Activated CD4-positive, alpha-beta T cell treated with anti-CD3 and anti-CD28 coated beads, Interleukin-10, Interleukin-2, amounts not matched to agents 100 ng/mL and 50 ng/mL, durations not matched to agents 16 hours and 8 hours (primary cell): ENCODE measurements around the gene CLEC2D.
"Not testable (repeated sequence)": the region's sequence is repeated elsewhere in the genome, so short reads cannot be mapped to it uniquely, and the experiment has no call there.

ENCODE experiments used
- DNase-seq: peaks from one replicate; pipeline ENCODE4 v3.0.0-alpha.2; 2020

CLEC2D gene

DNA sequence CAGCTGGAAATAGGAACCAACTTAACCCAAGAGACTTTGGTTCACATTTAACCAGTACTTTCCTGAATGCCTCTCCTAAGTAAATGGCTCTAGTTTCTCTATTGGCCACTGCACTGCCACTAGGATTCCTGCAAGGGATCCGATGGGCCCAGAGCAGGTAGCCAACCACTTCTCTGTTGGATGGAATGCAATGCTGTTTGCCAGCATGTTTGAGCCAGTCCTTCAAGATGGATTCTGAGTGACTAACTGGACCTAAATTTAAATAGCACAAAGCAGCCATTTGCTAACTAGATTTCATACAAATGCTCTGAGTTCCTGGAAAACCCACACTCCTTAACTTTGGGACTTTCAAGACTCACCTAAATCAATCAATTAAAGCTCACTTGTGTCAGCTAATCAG lies 9.5 kb upstream of the CLEC2D start:
- DNase-seq, result no peak

DNA sequence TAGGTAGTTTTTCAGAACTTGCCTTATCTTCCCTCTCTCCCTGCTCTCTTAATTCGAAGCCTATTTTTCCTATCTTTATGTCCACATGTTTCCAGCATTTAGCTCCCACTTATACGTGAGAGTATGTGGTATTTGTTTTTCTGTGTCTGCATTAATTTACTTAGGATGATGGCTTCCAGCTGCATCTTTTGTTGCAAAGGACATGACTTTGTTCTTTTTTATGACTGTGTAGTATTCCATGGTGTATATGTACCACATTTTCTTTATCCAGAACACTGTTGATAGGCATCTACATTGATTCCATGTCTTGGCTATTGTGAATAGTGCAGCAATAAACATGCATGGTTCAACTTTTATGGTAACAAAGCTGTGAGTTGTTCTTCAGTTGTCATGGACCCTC lies 7.8 kb upstream of the CLEC2D start:
- DNase-seq, result no peak

DNA sequence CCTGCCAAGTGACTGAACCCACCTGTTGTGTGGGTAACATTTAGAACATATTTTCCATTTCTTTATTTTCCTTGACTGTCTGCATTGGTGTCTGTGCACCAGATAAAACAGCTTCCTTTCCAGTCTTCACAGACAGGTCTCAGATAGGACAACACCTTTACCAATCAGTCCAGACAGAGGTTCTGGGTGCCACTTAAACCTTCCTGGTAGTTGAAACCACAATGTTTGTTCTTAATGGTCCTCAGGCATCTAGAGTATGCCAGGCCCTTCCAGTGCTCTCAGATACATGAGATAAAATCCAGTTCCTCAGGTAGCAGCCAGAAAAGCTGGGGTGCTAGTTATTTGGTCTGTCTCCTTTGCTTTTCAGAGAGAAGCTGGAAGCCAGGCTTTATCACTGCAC lies 7.0 kb upstream of the CLEC2D start:
- DNase-seq, result no peak

DNA sequence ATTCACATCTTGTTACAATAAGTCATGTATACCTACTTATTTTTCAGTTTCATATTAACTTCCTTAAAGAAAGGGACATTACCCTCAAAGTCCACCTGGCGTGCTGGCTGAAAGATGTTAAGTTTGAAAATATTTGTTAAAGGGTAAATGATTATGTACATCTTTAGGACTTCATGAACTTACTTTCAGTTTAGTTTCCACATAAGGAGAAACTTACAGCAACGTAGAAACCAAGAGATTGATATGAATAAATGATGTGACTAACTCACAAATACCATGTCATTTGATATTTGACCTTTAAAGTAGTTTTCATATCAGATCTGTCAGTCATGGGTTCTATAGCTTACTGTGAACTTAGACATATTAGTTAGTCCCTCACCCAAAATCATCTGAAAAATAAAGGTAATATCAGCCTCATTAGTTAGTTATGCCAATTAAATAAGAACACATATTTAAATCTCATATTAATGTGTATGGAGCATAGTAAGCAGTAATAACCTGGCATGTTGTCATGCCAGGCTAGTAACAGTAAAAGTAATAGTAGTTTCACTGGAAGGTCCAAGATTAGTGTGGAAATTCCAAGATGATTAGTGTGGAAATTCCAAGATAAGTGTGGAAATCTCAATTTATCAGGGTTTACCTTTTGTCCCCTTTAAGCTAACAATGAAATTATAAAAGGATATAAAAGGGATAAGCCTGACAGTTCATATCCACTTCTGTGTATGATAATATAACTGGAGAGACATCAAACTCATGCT lies 1.9 kb upstream of the CLEC2D start:
- peak; percentile 66 for DNase-seq

DNA sequence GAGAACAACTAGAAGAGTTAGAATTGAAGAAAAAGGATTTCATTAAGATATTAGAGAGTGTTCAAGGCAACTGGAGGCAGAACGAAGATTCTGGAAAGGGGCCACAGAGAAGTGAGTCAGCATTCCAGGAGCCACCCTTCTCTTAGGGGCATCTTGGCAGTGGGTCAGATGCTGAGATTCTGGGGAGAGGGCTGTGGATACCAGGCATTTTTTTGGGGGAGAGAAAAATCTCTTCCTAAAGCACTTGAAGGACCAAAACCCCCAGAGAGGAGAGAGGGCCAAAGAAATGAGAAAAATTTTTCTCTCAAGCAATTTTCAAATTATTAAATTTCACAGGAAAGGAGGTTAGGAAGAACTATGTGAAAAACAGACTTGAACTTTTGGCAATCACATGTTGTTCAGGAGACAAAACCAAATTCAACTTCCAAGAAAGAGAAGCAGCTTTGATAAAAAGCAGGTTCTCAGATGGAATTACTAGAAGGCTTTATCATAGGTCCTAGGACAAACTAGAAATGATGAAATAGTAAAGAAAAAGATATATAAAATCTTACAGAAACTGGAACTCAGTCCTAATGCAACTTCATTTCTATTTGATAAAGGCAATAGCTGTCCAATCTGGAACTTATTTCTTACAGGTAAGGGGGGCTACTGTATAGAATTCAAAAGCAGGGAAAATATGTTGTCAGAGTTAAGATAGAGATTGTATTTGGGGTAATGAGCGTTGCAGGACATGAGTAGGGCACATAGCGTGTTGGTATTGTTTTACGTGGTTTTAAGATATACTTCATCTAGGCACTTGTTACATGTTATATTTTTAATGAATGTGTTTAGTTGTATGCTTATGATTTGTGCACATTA lies 1.1 kb upstream of the CLEC2D start:
- peak; percentile 31 for DNase-seq

DNA sequence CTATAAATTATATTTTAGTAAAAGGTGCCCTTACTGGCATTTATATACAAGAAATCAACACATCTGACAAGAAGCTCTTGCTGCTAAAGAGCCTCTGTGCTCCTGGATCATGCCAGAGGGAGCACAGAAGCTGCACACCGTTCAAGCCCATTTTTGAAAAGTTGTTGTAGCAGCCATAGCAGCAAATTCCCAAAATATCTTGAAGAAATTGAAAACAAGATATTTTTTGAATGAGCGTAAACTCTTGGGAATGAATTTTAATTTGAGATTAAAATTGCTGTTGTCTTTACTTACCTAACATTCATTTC lies 540 bp upstream of the CLEC2D start:
- DNase-seq, result peak; percentile 35

DNA sequence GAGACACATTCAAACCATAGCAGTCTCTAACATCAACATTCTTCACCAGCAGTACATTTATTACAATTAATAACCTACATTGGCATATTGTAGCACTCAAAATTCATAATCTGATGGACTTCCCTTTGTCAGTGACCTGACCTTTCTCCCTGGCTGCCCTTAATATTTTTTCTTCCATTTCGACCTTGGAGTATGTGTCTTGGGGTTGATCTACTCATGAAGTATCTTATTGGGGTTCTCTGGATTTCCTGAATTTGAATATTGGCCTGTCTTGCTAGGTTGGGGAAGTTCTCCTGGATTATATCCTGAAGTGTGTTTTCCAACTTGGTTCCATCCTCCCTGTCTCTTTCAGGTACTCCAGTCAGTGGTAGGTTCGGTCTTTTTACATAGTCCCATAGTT lies 2.8 kb downstream of the CLEC2D start:
- DNase-seq, result not testable (repeated sequence)

DNA sequence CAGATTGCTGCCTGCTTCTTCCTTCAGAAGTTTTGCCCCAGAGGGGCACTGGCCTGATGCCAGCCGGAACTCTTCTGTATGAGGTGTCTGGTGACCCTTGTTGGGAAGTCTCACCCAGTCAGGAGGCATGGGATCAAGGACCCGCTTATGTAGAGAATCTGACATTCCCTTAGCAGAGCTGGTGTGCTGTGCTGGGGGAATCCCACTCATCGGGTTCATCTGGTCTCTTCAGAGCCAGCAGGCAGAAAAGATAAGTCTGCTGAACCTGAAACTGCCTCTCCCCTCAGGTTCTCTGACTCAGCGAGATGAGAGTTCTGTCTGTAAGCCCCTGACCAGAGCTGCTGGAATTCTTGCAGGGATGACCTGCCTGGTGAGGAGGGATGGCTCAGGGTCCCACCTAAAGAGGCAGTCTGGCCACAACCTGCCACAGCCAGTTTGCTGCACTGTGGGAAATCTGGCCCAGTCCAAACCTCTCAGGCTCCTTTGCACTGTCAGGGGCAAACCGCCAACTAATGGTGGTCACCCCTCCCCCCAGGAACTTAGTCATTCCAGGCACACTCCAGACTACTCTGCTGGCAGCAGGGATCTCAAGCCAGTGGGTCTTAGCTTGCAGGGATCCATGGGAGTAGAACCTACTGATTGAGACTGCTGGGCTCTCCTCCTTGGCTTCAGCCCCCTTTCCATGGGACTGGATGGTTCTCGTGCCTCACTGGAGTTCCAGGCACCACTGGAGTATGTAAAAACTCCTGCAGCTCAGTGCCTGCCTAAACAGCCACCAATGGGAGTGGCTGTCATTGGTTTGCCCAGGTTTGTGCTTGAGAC lies 4.1 kb downstream of the CLEC2D start:
- peak; percentile 88 for DNase-seq

DNA sequence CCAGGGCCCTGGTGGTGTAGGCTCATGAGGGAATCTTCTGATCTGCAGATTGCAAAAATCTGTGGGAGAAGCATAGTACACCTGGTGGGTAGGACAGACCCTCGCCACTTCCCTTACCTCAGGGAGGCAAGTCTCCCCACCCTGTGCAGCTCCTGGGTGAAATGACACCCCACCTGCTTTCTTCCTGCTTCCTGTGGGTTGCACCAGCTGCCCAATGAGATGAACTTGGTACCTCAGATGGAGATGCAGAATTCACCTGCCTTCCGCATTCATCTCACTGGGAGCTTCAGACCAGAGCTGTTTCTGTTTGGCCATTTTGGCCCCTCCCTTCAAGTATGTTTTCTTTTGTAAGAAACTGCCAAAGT lies 4.7 kb downstream of the CLEC2D start:
- peak; percentile 79 for DNase-seq

DNA sequence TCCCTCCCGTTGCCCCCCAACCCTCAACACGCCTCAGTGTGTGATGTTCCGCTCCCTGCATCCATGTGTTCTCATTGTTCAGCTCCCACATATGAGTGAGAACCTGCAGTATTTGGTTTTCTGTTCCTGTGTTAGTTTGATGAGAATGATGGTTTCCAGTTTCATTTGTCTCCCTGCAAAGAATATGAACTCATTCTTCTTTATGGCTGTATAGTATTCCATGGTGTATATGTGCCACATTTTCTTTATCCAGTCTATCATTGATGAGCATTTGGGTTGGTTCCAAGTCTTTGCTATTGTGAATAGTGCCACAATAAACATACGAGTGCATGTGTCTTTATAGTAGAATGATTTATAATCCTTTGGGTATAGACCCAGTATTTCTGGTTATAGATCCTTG lies 13.0 kb downstream of the CLEC2D start:
- DNase-seq, result not testable (repeated sequence)

DNA sequence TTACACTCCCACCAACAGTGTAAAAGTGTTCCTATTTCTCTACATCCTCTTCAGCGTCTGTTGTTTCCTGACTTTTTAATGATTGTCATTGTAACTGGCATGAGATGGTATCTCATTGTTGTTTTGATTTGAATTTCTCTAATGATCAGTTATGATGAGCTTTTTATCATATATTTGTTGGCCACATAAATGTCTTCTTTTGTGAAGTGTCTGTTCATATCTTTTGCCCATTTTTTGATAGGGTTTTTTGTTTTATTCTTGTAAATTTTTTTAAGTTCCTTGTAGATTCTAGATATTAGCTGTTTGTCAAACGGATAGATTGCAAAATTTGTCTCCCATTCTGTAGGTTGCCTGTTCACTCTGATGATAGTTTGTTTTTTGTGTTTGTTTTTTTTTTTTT lies 13.4 kb downstream of the CLEC2D start:
- not testable (repeated sequence) for DNase-seq

DNA sequence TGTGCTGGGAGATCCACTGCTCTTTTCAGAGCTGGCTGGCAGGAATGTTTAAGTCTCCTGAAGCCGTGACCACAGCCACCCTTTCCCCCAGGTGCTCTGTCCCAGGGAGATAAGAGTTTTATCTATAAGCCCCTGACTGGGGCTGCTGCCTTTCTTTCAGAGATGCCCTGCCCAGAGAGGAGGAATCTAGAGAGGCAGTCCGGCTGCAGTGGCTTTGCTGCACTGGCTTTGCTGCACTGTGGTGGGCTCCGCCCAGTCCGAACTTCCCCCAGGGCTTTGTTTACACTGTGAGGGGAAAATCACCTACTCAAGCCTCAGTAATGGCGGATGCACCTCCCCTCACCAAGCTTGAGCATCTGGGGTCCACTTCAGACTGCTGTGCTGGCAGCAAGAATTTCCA lies 15.9 kb downstream of the CLEC2D start:
- DNase-seq, result not testable (repeated sequence)

DNA sequence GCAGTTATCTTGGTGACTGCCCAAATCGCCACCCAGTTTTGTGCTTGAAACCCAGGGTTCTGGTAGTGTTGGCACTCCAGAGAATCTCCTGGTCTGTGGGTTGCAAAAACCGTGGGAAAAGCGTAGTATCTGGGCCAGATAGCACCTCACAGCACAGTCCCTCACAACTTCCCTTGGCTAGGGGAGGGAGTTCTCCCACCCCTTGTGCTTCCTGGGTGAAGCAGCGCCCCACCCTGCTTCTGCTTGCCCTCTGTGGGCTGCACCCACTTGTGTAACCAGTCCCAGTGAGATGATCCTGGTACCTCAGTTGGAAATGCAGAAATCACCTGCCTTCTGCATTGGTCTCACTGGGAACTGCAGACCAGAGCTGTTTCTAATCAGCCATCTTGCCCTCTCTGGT lies 16.4 kb downstream of the CLEC2D start:
- DNase-seq, result no peak

DNA sequence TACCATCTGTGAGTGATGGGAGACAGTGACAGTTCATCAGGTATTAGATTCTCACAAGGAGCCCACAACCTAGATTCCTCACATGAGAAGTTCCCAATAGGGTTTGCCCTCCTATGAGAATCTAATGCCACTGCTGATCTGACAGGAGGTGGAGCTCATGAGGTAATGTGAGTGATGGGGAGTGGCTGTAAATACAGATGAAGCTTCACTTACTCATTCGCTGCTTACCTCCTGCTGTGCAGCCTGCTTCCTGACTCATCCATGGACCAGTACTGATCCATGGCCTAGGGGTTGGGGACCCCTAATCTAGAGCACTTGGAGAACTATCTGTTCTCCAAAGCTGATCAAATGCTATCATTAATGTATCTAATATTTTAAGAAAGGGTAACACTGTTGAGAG lies 17.7 kb downstream of the CLEC2D start:
- DNase-seq, result no peak

DNA sequence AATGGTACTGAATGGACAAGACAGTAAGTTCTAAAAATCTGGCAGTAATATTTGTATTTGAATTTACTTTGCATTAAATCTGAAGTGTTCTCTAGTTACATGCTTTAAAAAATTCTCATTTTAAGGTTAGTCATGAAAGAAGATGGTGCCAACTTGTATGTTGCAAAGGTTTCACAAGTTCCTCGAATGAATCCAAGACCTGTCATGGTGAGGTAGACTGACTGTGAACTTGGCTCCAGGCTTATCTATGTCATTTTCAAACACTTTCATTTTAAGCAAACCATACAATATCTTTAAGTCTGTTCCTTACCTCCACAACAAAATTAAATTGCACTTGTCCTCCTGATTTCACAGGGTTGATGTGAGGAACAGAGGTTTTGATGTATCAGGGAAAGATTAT lies 23.4 kb downstream of the CLEC2D start:
- no peak for DNase-seq

DNA sequence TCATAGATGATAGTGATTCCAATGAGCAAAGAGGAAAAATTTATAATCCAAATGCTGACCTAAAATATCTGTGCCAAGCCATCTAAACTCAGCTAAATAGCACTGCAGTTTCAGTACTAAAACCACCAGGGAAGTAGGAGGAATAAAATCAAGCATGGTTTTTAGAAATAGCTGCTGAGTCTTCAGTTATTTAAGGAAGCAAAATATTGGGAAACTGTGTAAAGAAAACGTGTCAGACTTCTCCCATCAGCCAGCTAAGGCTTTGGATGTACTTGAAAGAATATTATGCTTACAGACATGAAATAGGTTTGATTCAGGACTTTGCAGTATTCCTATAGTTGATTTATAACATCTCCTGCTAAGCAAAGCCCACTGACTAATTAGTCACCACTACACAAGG lies 24.7 kb downstream of the CLEC2D start:
- no peak for DNase-seq

DNA sequence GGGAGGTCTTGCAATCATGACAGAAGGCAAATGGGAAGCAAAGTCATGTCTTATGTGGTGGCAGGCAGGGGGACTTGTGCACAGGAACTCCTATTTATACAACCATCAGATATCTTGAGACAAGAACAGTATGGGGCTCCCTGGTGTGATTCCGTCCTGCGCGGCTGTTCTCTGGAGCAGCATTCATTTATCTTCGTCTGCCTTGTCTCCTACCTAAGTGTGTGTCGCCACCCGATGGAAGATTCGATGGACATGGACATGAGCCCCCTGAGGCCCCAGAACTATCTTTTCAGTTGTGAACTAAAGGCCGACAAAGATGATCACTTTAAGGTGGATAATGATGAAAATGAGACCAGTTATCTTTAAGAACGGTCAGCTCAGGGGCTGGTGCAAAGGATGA lies 25.6 kb downstream of the CLEC2D start:
- DNase-seq, result not testable (repeated sequence)

DNA sequence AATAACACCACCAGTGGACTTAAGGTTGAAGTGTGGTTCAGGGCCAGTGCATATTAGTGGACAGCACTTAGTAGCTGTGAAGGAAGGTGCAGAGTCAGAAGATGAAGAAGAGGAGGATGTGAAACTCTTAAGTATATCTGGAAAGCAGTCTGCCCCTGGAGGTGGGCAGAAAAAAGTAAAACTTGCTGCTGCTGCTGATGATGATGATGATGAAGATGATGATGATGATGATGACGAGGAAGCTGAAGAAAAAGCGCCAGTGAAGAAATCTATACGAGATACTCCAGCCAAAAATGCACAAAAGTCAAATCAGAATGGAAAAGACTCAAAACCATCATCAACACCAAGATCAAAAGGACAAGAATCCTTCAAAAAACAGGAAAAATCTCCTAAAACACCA lies 26.1 kb downstream of the CLEC2D start:
- not testable (repeated sequence) for DNase-seq

DNA sequence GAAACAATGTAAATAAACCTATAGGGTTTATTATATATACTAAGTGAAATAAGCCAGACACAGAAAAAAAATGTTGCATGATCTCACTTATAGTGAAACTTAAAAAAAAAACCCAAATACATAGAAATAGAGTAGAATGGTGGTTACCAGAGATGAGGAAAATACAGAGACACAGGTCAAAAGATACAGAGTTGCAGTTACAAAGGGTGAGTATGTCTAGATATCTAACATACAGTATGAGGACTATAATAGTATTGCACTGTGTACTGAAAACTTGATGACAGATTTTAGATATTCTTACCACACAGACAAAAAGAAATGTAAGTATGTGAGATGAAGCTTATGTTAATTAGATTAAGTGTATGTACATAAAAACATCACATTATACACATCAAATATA lies 28.1 kb downstream of the CLEC2D start:
- DNase-seq, result no peak

DNA sequence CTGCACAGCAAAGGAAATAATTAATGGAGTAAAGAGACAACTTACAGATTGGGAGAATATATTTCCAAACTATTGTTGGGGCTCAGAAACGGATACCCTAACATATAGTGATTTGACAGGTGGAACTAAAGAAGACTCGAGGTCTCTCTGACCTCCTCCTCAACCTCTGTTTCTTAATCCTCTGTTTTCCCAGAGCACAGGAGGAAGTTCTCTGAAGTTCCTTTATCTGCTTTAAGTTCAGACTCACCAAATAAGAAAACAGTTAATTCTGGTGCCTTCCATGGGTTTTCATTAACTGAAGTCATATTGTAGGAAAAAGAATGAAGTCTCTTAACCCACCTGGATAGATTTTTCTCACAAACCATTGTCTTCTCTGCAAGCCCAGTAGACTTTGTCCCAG lies 29.2 kb downstream of the CLEC2D start:
- no peak for DNase-seq

DNA sequence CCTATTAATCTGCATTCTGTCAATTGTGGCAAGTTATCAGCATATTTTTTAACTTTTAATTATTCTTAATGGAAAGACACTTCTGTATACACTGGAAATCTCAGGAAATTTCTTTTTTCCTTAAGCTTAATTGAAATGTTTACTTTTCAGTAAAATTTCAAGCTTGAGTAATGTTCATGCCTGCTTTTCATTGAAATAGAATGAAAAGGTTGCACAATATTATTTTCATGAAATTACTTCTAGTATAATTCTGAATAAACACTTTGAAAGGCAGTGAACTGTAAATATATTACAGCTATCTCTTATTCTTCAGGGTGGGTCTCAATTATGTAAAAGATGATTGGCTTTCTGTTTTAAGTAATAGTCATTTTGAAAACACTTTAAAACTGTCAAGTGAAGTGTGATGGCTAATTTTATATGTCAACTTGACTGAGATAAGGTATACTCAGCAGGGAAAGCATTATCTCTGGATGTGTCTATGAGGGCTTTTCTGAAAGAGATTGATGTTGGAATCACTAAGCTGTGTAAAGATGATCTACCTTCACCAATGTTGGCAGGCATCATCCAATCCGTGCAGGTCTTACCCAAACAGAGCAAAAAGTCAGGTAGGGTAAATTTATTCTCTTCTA lies 29.9 kb downstream of the CLEC2D start:
- DNase-seq, result no peak

DNA sequence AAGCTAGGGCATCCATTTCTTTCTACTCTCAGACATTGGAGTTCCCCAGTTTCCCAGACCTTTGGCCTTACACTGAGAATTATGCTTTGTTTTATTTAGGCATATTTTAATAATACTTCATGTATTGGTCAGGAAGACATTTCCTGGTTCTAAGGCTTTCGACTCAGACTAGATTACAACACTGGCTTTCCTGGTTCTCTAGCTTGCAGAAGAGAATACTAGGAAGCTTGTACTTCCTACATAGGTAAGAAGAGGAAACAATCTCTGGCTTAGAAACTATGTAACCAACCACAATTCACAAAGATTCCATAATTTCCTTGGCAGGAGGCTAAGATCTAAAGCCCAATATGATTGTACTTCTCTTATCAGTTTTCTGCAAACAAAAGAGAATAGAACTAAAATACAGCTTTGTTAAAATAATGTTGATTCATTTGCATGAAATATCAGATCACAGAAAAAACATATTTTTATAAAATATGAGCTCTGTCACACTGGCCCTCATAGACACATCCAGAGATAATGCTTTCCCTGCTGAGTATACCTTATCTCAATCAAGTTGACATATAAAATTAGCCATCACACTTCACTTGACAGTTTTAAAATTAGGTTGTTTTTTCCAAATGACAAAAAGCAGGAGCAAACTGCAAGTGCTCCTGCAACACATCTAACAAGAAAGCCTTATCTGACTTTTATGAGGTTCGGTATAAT lies 30.5 kb downstream of the CLEC2D start:
- DNase-seq, result no peak

DNA sequence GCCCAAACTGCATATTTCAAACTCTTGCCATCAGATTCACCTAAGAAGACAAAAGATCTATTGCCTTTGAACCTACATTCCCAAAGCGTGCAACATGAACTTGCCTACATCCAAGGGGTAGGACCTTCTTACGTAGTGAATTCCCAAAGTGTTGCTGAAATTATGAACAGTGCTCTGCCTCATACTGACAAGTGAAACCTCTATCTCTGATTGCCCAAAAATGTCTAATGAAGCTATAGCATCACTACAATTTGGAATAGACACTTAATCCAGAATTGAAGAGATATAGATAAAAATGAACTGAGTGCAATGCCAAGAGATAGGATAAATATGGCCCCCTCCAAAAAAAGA lies 31.1 kb downstream of the CLEC2D start:
- no peak for DNase-seq
